ENCODE results near the gene WNK2. TPM values are rescaled to one million over a fixed set of nuclear protein-coding genes. Genes with fewer than 3 reads are reported as not detected.
"Not testable (repeated sequence)": the region's sequence is repeated elsewhere in the genome, so short reads cannot be mapped to it uniquely, and the experiment has no call there.

The WNK2 gene
- total RNA-seq, 2 experiments from 2014 or later = 0.05 TPM; not detected in 1

DNA sequence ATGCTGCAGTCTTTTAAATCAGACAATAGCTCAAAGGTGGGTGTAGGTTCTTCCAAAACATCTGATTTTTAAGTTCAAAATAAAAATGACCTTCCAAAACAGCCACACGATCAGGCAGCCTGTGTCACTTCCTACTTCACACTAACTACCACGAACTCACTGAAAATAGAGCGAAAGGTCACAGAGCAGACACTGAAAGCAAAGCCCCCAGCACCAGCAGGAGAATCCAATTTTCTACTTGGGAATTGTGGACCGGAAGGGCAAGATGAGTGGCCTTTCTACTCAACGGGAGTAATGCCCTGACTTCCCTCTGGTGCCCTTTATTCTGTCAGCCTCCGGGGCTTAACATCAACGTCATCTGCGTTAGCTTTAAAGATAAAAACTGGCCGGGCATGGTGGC, 159.7 kb downstream of the WNK2 start:
- ChIA-PET POLR2A (no interaction called here), CTCF (interaction anchor here (1.0 kb wide), 1 partner anchor 30 kb away, joined by 3 read pairs; no protein-coding TSS in a partner anchor)
- Mint-ChIP-seq H3K36me3 (ENCODE audit: low read depth) (peaks cover 4% of the 10 kb centered on the region), H3K4me1 (peaks cover 3% of the 10 kb centered on the region), H3K27ac (no peak overlapping the region), H3K27me3 (peaks cover 49% of the 10 kb centered on the region), H3K4me3 (no peak overlapping the region), H3K9me3 (peaks cover 8% of the 10 kb centered on the region)
- DNase-seq = no peak

- ChIA-PET POLR2A (no interaction called here), CTCF (no interaction called here)
- Mint-ChIP-seq H3K27me3 (peaks cover 52% of the 10 kb centered on the region), H3K4me3 (no peak overlapping the region), H3K27ac (no peak overlapping the region), H3K36me3 (ENCODE audit: low read depth) (peaks cover 4% of the 10 kb centered on the region), H3K9me3 (no peaks in the 10 kb centered on the region), H3K4me1 (peaks cover 3% of the 10 kb centered on the region)
- DNase-seq = no peak
Measured at GRCh38 chr9:93345643-93346230, 161.8 kb downstream of the WNK2 start.

DNA sequence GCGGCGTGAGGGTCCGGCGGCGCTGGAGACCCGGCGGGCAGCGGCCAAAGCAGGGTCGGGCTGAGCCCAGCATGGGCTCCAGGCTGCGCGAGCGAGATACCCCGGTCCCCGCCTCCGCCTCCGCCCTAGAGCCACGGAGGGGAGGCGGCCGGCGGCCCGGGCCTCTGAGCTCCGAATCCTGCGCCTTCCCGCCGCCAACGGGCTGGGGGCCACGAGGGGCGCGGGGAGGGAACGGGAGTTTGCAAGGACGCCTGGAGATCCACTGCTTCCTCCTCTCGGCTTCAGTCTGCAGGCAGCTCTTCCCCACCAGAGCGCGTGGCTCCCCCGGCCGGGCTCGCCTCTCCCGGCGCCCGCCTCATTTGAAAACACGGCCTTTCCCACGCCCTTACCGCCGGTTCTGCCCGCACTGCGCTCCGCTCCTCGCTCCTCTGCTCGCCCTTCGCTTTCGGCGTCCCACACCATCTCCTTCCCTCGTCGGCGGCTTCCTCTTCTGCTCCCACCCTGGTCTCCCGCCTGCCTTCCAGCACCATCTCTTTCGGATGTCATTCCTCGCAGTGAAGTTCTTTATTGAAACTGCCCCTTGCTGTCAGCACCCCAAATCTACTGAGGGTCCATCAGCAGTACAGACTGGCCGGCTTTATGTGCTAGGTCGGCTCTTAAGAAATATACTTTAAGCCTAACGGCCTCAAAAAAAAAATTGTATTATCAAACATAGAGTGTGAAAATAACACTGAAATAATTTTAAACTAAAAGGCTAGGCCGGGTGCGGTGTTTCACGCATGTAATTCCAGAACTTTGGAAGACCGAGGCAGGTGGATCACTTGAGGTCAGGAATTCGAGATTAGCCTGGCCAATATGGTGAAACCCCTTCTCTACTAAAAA, 162.5 kb downstream of the WNK2 start:
- peaks cover 4% of the 10 kb centered on the region for H3K36me3 Mint-ChIP-seq (ENCODE audit: low read depth)
- ChIA-PET CTCF (no interaction called here), POLR2A (no interaction called here)
- no peak overlapping the region for H3K27ac Mint-ChIP-seq
- no peak overlapping the region for H3K4me3 Mint-ChIP-seq
- no peak for DNase-seq
- H3K4me1 Mint-ChIP-seq = peaks cover 3% of the 10 kb centered on the region
- H3K27me3 Mint-ChIP-seq = peaks cover 50% of the 10 kb centered on the region
- no peaks in the 10 kb centered on the region for H3K9me3 Mint-ChIP-seq

GRCh38 chr9:93347371-93347975, 163.5 kb downstream of the WNK2 start:
- H3K27ac Mint-ChIP-seq; H3K9me3 Mint-ChIP-seq; DNase-seq; H3K4me1 Mint-ChIP-seq; CTCF ChIA-PET; POLR2A ChIA-PET; H3K4me3 Mint-ChIP-seq; H3K36me3 Mint-ChIP-seq (ENCODE audit: low read depth): not testable (repeated sequence)
- H3K27me3 Mint-ChIP-seq = peaks cover 50% of the 10 kb centered on the region

GRCh38 chr9:93353413-93354310, 169.7 kb downstream of the WNK2 start:
- H3K4me3 Mint-ChIP-seq; H3K27ac Mint-ChIP-seq; H3K27me3 Mint-ChIP-seq; POLR2A ChIA-PET; DNase-seq; H3K9me3 Mint-ChIP-seq; H3K36me3 Mint-ChIP-seq (ENCODE audit: low read depth); CTCF ChIA-PET: not testable (repeated sequence)
- peaks cover 12% of the 10 kb centered on the region for H3K4me1 Mint-ChIP-seq

DNA sequence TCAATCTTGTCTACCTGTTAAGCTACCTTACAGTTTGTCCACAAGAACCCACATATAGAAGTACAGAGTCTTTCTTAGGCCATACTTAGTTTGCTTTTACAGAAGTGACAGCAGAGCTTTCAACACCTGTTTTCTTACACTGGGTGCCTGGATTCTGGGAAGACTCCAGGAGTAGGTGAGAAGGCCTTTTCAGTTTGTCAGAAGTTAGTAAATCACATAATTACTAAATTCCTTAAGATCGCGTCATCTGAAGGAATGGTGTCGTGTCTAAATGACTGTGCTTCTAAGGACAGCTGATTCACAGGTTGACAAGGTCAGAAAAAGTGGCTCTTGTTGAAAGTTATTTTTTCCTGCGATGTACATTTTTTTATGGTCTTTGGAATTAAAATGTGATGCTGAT, 170.5 kb downstream of the WNK2 start:
- peaks cover 12% of the 10 kb centered on the region for H3K4me1 Mint-ChIP-seq

GRCh38 chr9:93355827-93356226, 171.9 kb downstream of the WNK2 start:
- Mint-ChIP-seq H3K27ac (no peak overlapping the region), H3K4me1 (peaks cover 12% of the 10 kb centered on the region), H3K9me3 (peaks cover 5% of the 10 kb centered on the region), H3K4me3 (no peak overlapping the region), H3K36me3 (ENCODE audit: low read depth) (no peaks in the 10 kb centered on the region), H3K27me3 (no peaks in the 10 kb centered on the region)
- POLR2A ChIA-PET = no interaction called here
- no peak for DNase-seq
- CTCF ChIA-PET = no interaction called here

More for the DNA sequence above, 170.5 kb downstream of the WNK2 start:
- H3K9me3 Mint-ChIP-seq = no peaks in the 10 kb centered on the region
- ChIA-PET CTCF (no interaction called here), POLR2A (no interaction called here)
- H3K27me3 Mint-ChIP-seq = no peaks in the 10 kb centered on the region
- H3K36me3 Mint-ChIP-seq (ENCODE audit: low read depth) = no peaks in the 10 kb centered on the region
- H3K27ac Mint-ChIP-seq = no peak overlapping the region
- H3K4me3 Mint-ChIP-seq = no peak overlapping the region
- DNase-seq = no peak

DNA sequence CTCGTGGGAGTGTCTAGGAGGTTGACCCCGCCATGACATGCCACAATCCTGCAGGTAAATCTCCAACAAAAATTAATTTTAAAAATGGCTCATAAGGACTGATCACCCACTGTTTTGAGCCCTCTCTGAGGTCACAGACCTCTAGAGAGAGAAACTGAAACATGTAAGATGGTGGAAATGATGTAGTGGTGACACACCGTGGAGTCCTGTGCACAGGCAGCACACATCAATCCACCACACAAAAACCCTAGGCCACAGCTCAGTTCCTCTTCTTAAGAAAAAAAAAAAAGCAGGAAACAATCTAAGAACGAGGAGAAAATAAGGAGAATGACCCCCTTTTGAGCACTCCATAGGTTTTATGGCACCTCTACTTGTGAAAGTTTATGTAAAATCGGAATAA, 173.7 kb downstream of the WNK2 start:
- CTCF ChIA-PET = no interaction called here
- Mint-ChIP-seq H3K4me3 (no peak overlapping the region), H3K27ac (no peak overlapping the region), H3K27me3 (peaks cover 1% of the 10 kb centered on the region), H3K4me1 (peaks cover 12% of the 10 kb centered on the region), H3K36me3 (ENCODE audit: low read depth) (no peaks in the 10 kb centered on the region), H3K9me3 (peaks cover 12% of the 10 kb centered on the region)
- DNase-seq = peak; percentile 24
- POLR2A ChIA-PET = no interaction called here

GRCh38 chr9:93359907-93360306, 176.0 kb downstream of the WNK2 start:
- H3K27ac Mint-ChIP-seq; DNase-seq; H3K27me3 Mint-ChIP-seq; H3K4me3 Mint-ChIP-seq; H3K36me3 Mint-ChIP-seq (ENCODE audit: low read depth); POLR2A ChIA-PET; CTCF ChIA-PET: not testable (repeated sequence)
- Mint-ChIP-seq H3K9me3 (peaks cover 12% of the 10 kb centered on the region), H3K4me1 (peaks cover 12% of the 10 kb centered on the region)

DNA sequence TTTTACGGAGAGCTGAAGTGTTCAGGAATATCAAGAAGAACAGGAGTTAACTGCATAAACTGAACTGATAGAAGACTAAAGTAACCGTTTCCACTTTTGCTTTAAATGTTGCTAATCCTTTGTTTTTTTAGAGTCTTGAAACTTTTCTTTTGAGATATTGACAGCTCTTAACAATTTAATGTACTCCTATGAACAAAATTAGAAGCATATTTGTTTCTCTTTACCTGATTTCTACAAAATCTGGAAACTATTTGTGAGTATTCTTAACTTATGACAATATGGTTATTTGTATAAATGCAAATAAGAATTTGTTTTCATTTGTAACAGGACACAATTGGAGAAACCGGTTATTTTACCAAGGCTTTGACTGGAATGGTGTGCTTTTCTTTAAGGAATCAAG, 178.1 kb downstream of the WNK2 start:
- Mint-ChIP-seq H3K36me3 (ENCODE audit: low read depth) (no peaks in the 10 kb centered on the region), H3K27me3 (peaks cover 7% of the 10 kb centered on the region), H3K9me3 (peaks cover 12% of the 10 kb centered on the region), H3K27ac (no peak overlapping the region), H3K4me1 (peaks cover 11% of the 10 kb centered on the region), H3K4me3 (no peak overlapping the region)
- CTCF ChIA-PET = no interaction called here
- POLR2A ChIA-PET = no interaction called here
- DNase-seq = no peak

- Mint-ChIP-seq H3K27me3 (peaks cover 10% of the 10 kb centered on the region), H3K4me1 (no peaks in the 10 kb centered on the region), H3K36me3 (ENCODE audit: low read depth) (no peaks in the 10 kb centered on the region), H3K9me3 (peaks cover 11% of the 10 kb centered on the region), H3K4me3 (no peak overlapping the region), H3K27ac (no peak overlapping the region)
- no peak for DNase-seq
- ChIA-PET CTCF (no interaction called here), POLR2A (no interaction called here)
Measured at GRCh38 chr9:93364734-93365426, 180.9 kb downstream of the WNK2 start.

DNA sequence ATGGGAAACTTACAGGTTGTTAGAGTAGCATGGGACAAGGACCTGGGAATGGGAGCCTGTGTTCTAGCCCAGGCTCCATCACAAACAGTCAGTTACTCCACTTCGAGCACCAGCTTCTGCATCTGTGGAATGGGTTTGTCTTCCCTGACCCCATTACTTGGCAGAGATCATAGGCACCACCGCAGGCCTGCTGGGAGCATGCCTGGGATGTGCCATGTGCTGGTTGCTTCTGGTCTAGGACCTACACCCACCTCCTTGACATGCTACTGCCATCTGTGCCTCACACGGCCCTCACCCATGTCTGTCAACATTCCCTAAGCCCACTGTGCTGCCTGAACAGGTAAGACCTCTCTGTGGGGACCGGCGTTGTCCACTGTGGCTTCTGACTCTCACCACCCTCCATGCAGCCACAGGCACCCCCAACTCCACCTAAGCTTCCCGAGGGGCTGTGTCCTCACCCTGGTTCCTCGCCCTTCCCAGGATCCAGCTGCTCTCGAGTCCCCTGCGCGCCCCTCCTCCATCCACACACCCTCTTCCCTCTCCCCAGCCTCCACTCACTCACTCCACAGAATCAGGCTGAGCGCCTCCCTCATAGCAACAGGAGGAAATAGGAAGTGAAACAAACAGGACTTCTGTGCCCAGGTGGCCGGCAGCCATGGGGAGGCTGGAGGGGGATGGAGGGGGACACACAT, 181.6 kb downstream of the WNK2 start:
- no peak overlapping the region for H3K27ac Mint-ChIP-seq
- no peaks in the 10 kb centered on the region for H3K4me1 Mint-ChIP-seq
- no peak for DNase-seq
- POLR2A ChIA-PET = no interaction called here
- H3K36me3 Mint-ChIP-seq (ENCODE audit: low read depth) = no peaks in the 10 kb centered on the region
- peaks cover 6% of the 10 kb centered on the region for H3K9me3 Mint-ChIP-seq
- peaks cover 14% of the 10 kb centered on the region for H3K27me3 Mint-ChIP-seq
- CTCF ChIA-PET = no interaction called here
- H3K4me3 Mint-ChIP-seq = no peak overlapping the region

All from activated CD4-positive, alpha-beta memory T cell treated with anti-CD3 and anti-CD28 coated beads, Interleukin-2, amount 10 ng/mL, durations not matched to agents 7 days and 5 days (primary cell).